ENCODE data around the gene SPIN3.
"Not testable (repeated sequence)": the region's sequence is repeated elsewhere in the genome, so short reads cannot be mapped to it uniquely, and the experiment has no call there.

The SPIN3 gene
- total RNA-seq: 9.1 to 13.7 (median 12.8) reads per million in 3 donors

DNA sequence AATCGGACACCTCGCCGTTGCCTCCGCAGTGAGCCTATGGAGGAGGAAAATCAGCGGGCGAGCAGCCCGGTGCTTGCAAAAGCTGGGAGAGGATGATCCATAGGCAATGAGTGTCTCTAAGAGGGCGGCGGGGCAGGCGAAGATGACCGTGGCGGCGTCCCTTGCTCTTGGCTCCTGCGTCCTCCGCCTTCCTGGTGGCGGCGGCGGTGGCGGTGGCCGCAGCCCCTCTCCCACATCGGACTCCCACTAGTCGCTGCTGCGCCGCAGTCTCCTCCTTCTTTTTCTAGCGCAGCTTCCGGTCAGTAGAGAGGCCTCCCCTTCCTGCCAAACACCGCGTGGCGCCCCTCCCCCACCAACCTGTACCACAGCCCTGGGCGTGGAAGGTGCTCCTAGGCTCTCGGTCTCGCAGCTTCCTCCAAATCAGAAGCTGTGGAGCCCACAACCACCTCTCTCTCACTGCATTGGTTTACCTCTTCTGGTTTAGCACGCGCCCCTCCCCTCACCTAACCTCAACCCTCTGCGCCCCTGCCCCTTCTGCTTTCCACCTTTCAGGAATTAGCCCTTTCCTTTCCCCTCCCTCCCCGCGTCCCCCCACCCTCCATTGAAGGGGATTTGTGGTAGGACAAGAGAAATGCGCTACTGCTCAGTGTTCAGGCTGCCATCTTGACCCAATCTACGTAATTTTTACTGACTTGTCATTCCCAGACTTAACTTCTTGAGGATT is at the start of gene SPIN3:
SPIN3 (minus strand) TSS at position 271 of the 724 bp plus-strand sequence. CDS start 594 bp downstream, outside the sequence.
- Histone ChIP-seq H3K4me1 (ENCODE audit: control insufficient read depth, insufficient read depth, low read length, poor library complexity, severe bottlenecking) (no peaks in the 10 kb centered on the region), H3K27me3 (replicated peaks; ENCODE audit: control insufficient read depth, insufficient read depth, low read length, poor library complexity, severe bottlenecking) (no peaks in the 10 kb centered on the region), H3K9me3 (ENCODE audit: control insufficient read depth, low read length) (no peaks in the 10 kb centered on the region), H3K27ac (ENCODE audit: insufficient read depth, low read length, poor library complexity, severe bottlenecking) (peak within 1 kb of the TSS; percentile 55), H3K36me3 (ENCODE audit: control insufficient read depth, insufficient read depth, low read length) (no peaks in the 10 kb centered on the region), H3K4me3 (ENCODE audit: insufficient read depth, low read depth, low read length, poor library complexity, severe bottlenecking) (peak within 1 kb of the TSS; percentile 62)
- peak; percentile 1 to 30 (median 16) for DNase-seq

DNA sequence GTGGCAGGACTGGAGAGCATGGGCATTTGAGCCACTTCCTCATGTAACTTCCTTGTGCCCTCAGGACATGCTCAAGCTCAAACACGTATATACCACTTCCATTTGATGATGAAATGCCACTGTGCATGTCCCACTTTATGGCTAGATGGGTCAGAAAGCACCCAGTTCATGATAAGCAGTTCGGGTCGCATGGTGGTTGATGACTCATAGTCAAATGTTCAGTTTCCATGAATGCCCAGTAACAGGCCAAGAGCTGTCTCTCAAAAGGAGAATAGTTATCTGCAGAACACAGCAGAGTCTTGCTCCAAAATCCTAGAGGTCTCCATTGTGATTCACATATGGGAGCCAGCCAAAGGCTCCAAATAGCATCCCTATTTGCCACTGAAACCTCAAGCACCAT is 48.9 kb upstream of the SPIN3 start:
- no peak overlapping the region for H3K4me3 ChIP-seq (ENCODE audit: insufficient read depth, low read depth, low read length, poor library complexity, severe bottlenecking)
- H3K9me3 ChIP-seq (ENCODE audit: control insufficient read depth, low read length): no peaks in the 10 kb centered on the region
- no peaks in the 10 kb centered on the region for H3K27me3 ChIP-seq (replicated peaks; ENCODE audit: control insufficient read depth, insufficient read depth, low read length, poor library complexity, severe bottlenecking)
- no peaks in the 10 kb centered on the region for H3K36me3 ChIP-seq (ENCODE audit: control insufficient read depth, insufficient read depth, low read length)
- no peak overlapping the region for H3K27ac ChIP-seq (ENCODE audit: insufficient read depth, low read length, poor library complexity, severe bottlenecking)
- H3K4me1 ChIP-seq (ENCODE audit: control insufficient read depth, insufficient read depth, low read length, poor library complexity, severe bottlenecking): no peaks in the 10 kb centered on the region
- DNase-seq: no peak

DNA sequence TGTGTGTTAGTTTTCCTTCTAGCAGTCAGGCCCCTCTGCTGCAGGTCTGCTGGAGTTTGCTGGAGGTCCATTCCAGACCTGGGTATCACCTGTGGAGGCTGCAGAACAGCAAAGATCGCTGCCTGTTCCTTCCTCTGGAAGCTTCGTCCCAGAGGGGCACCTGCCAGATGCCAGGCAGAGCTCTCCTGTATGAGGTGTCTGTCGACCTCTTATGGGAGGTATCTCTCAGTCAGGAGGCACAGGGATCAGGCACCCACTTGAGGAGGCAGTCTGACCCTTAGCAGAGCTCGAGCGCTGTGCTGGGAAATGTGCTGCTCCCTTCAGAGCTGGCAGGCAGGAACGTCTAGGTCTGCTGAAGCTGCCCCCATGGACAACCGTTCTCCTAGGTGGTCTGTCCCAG is 41.9 kb upstream of the SPIN3 start:
- H3K4me1 ChIP-seq (ENCODE audit: control insufficient read depth, insufficient read depth, low read length, poor library complexity, severe bottlenecking); H3K4me3 ChIP-seq (ENCODE audit: insufficient read depth, low read depth, low read length, poor library complexity, severe bottlenecking); H3K36me3 ChIP-seq (ENCODE audit: control insufficient read depth, insufficient read depth, low read length); H3K27ac ChIP-seq (ENCODE audit: insufficient read depth, low read length, poor library complexity, severe bottlenecking); H3K27me3 ChIP-seq (replicated peaks; ENCODE audit: control insufficient read depth, insufficient read depth, low read length, poor library complexity, severe bottlenecking); DNase-seq; H3K9me3 ChIP-seq (ENCODE audit: control insufficient read depth, low read length): not testable (repeated sequence)

DNA sequence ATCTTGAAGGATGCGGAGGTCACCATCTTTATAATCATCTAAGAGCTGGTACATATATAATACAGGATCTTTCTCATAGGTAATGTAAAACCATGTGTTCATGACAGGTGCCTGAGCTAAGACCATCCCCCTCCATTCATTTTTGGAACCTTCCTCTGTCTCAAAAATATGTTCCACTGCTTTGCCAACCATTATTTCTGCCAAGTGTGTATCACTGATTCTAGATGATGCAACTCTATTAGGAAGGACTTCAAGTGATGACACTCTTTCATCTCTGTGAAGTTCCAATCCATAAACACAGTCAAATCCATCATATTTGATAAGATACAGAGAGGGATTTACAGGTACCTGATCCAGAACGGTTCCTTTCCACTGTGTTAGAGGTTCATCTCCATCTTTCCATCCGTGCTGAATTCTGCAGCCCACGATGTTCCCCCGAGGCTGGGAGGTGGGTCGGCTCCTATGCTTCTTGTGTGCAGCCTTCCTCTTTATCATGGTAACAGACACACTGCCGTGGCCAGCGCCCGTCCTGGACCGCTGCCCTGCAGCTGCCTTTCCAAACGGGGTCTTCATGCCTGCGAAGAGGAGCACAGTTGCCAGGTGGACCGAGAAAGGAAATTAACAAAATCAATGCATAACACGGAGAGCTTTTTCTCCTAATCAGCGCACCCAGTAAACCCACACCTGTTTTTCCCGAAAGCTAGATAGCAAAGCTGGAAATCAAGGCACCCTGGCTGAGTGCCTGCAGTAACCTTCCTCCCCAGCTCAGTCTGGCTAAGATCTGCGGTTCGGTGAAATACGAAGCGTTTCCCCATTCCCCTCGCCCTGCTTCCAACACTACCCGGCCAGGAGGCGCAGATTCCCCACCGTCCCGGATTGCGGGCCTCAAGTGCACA is 718 bp downstream of the SPIN3 start:
- H3K27ac ChIP-seq (ENCODE audit: insufficient read depth, low read length, poor library complexity, severe bottlenecking): peak overlapping the region; percentile 55
- DNase-seq: no peak

DNA sequence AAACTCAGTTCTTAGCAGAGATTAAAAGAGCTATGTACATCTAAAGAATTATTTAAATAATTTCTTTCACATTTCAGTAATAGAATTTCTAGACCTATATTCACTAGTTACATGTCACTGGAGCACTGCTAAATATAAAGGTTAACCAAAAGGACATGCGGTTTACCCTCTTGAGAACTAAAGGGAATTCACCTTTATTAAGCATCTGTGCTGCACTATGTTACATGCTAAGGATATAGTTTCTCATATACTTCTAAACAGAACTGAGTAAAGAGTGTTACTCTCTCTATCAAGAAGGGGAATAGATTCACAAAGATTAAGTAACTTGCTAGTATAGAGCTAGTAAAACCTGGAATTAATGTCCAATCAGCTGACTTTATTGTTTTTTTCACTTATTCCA is 7.6 kb downstream of the SPIN3 start:
- Histone ChIP-seq H3K4me1 (ENCODE audit: control insufficient read depth, insufficient read depth, low read length, poor library complexity, severe bottlenecking) (no peaks in the 10 kb centered on the region), H3K36me3 (ENCODE audit: control insufficient read depth, insufficient read depth, low read length) (no peaks in the 10 kb centered on the region), H3K27ac (ENCODE audit: insufficient read depth, low read length, poor library complexity, severe bottlenecking) (no peak overlapping the region), H3K9me3 (ENCODE audit: control insufficient read depth, low read length) (no peaks in the 10 kb centered on the region), H3K27me3 (replicated peaks; ENCODE audit: control insufficient read depth, insufficient read depth, low read length, poor library complexity, severe bottlenecking) (no peaks in the 10 kb centered on the region), H3K4me3 (ENCODE audit: insufficient read depth, low read depth, low read length, poor library complexity, severe bottlenecking) (no peak overlapping the region)
- DNase-seq: no peak

More for the DNA sequence above, 718 bp downstream of the SPIN3 start:
- Histone ChIP-seq H3K36me3 (ENCODE audit: control insufficient read depth, insufficient read depth, low read length) (no peaks in the 10 kb centered on the region), H3K4me1 (ENCODE audit: control insufficient read depth, insufficient read depth, low read length, poor library complexity, severe bottlenecking) (no peaks in the 10 kb centered on the region), H3K4me3 (ENCODE audit: insufficient read depth, low read depth, low read length, poor library complexity, severe bottlenecking) (peak overlapping the region; percentile 62), H3K27me3 (replicated peaks; ENCODE audit: control insufficient read depth, insufficient read depth, low read length, poor library complexity, severe bottlenecking) (no peaks in the 10 kb centered on the region), H3K9me3 (ENCODE audit: control insufficient read depth, low read length) (no peaks in the 10 kb centered on the region)

DNA sequence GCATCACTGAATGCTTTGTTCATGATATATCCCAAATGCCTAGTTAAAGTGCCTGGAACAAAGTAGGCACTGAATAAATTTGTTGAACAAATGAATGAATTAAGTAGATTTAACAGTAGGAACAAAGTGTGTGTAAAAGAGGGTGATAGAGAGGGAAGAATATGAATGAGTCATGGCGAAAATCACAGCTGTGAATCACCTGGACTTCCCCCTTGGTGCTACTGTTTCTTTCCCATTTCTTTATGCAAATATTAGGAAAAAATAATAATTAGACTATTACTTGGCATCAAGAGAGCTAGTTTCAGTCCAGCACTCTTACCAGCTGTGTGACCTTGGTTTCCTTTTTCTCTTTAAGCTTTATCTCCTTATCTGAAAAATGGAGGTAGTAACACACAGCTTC is 9.2 kb downstream of the SPIN3 start:
- Histone ChIP-seq H3K36me3 (ENCODE audit: control insufficient read depth, insufficient read depth, low read length) (no peaks in the 10 kb centered on the region), H3K9me3 (ENCODE audit: control insufficient read depth, low read length) (no peaks in the 10 kb centered on the region), H3K4me1 (ENCODE audit: control insufficient read depth, insufficient read depth, low read length, poor library complexity, severe bottlenecking) (no peaks in the 10 kb centered on the region), H3K27me3 (replicated peaks; ENCODE audit: control insufficient read depth, insufficient read depth, low read length, poor library complexity, severe bottlenecking) (no peaks in the 10 kb centered on the region), H3K4me3 (ENCODE audit: insufficient read depth, low read depth, low read length, poor library complexity, severe bottlenecking) (no peak overlapping the region), H3K27ac (ENCODE audit: insufficient read depth, low read length, poor library complexity, severe bottlenecking) (no peak overlapping the region)
- no peak for DNase-seq

DNA sequence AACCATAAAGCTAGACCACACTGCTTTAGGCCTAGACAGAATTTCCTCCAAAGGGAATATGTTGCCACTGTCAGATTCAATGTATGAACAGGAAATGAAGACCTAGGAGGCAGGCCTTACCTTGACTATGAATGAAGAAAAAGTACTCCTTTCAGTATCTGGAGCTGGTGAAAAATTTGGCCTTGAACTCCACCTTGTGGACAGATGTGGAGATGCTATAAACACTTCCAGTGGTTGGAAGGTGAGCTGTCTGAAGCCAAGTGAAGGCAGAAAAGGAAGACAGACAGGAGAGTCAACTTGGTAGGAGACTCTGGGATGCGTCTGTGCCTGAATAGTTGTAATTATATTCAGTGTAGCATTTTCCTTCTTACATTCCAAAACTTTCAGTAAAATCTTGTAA is 17.2 kb downstream of the SPIN3 start:
- H3K27me3 ChIP-seq (replicated peaks; ENCODE audit: control insufficient read depth, insufficient read depth, low read length, poor library complexity, severe bottlenecking): no peaks in the 10 kb centered on the region
- DNase-seq: peak in 1 of 3 donors; percentile 8
- no peak overlapping the region for H3K27ac ChIP-seq (ENCODE audit: insufficient read depth, low read length, poor library complexity, severe bottlenecking)
- no peaks in the 10 kb centered on the region for H3K4me1 ChIP-seq (ENCODE audit: control insufficient read depth, insufficient read depth, low read length, poor library complexity, severe bottlenecking)
- no peak overlapping the region for H3K4me3 ChIP-seq (ENCODE audit: insufficient read depth, low read depth, low read length, poor library complexity, severe bottlenecking)
- no peaks in the 10 kb centered on the region for H3K36me3 ChIP-seq (ENCODE audit: control insufficient read depth, insufficient read depth, low read length)
- no peaks in the 10 kb centered on the region for H3K9me3 ChIP-seq (ENCODE audit: control insufficient read depth, low read length)

DNA sequence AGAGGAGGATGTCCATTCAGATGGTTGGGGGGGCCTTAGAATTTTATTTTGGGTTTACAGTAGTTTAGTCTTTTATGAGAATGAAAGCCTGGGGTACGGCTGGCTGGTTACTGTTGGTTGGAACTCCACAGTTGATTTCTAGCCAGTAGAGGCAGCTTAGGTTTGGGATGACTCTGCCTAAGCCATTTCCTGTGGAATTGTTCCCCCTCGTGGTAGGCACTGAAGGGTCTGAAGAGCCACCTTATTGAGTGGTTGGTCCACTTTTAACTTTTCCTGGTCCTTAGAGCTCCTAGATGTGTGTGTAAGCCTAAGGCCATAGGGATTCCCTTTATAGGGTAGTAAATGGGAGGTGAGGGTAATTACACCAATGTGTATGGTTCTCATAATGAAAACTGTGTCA is 19.7 kb downstream of the SPIN3 start:
- no peak for DNase-seq
- H3K4me1 ChIP-seq (ENCODE audit: control insufficient read depth, insufficient read depth, low read length, poor library complexity, severe bottlenecking): no peaks in the 10 kb centered on the region
- no peaks in the 10 kb centered on the region for H3K27me3 ChIP-seq (replicated peaks; ENCODE audit: control insufficient read depth, insufficient read depth, low read length, poor library complexity, severe bottlenecking)
- H3K27ac ChIP-seq (ENCODE audit: insufficient read depth, low read length, poor library complexity, severe bottlenecking): no peak overlapping the region
- no peak overlapping the region for H3K4me3 ChIP-seq (ENCODE audit: insufficient read depth, low read depth, low read length, poor library complexity, severe bottlenecking)
- no peaks in the 10 kb centered on the region for H3K9me3 ChIP-seq (ENCODE audit: control insufficient read depth, low read length)
- no peaks in the 10 kb centered on the region for H3K36me3 ChIP-seq (ENCODE audit: control insufficient read depth, insufficient read depth, low read length)

DNA sequence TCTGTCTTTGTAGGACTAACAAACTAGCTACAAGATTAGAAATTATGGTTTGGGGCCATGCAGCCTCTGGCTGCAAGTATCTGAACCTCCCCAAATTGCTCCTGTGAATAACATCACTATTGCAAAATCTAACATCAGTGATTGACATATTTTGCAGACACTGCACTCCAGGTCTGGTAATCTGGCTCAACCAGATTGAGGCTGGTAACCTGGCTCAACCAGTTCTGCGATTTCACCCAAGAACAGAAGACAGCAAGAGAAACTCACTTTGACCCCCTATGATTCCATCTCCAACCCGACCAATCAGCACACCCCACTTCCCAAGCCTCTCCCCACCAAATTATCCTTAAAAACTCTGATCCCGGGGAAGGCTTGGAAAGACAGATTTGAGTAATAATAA is 20.9 kb downstream of the SPIN3 start:
- no peak overlapping the region for H3K4me3 ChIP-seq (ENCODE audit: insufficient read depth, low read depth, low read length, poor library complexity, severe bottlenecking)
- H3K27ac ChIP-seq (ENCODE audit: insufficient read depth, low read length, poor library complexity, severe bottlenecking): no peak overlapping the region
- no peaks in the 10 kb centered on the region for H3K36me3 ChIP-seq (ENCODE audit: control insufficient read depth, insufficient read depth, low read length)
- H3K4me1 ChIP-seq (ENCODE audit: control insufficient read depth, insufficient read depth, low read length, poor library complexity, severe bottlenecking): no peaks in the 10 kb centered on the region
- no peaks in the 10 kb centered on the region for H3K27me3 ChIP-seq (replicated peaks; ENCODE audit: control insufficient read depth, insufficient read depth, low read length, poor library complexity, severe bottlenecking)
- DNase-seq: no peak
- H3K9me3 ChIP-seq (ENCODE audit: control insufficient read depth, low read length): no peaks in the 10 kb centered on the region

DNA sequence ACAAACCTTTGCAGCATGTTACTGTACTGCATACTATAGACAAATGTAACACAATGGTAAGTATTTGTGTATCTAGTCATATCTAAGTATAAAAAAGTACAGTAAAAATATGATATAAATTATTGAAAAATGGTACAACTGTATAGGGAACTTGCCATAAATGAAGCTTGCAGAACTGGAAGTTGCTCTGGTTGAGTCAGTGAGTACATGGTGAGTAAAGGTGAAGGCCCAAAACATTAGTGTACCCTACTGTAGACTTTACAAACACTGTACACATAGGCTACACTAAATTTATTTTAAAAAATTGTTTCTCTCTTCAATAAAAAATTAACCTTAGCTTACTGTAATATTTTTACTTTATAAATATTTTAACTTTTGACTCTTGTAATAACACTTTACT is 25.8 kb downstream of the SPIN3 start:
- no peaks in the 10 kb centered on the region for H3K27me3 ChIP-seq (replicated peaks; ENCODE audit: control insufficient read depth, insufficient read depth, low read length, poor library complexity, severe bottlenecking)
- H3K36me3 ChIP-seq (ENCODE audit: control insufficient read depth, insufficient read depth, low read length): no peaks in the 10 kb centered on the region
- no peaks in the 10 kb centered on the region for H3K4me1 ChIP-seq (ENCODE audit: control insufficient read depth, insufficient read depth, low read length, poor library complexity, severe bottlenecking)
- no peak for DNase-seq
- H3K4me3 ChIP-seq (ENCODE audit: insufficient read depth, low read depth, low read length, poor library complexity, severe bottlenecking): no peak overlapping the region
- H3K9me3 ChIP-seq (ENCODE audit: control insufficient read depth, low read length): no peaks in the 10 kb centered on the region
- no peak overlapping the region for H3K27ac ChIP-seq (ENCODE audit: insufficient read depth, low read length, poor library complexity, severe bottlenecking)
